OCI-LY1 (cell line): ENCODE data around the gene TCAIM.

ENCODE experiments used
- EZH2 ChIP-seq: fragments of 200-600 bp; sonication (generic), shearing (Covaris generic); IDR thresholded peaks from 2 replicates; pipeline ENCODE4 v1.8.0; 2017; ENCODE audit warnings: borderline replicate concordance, mixed run types, mild to moderate bottlenecking, antibody characterized with exemption, low read length, moderate library complexity, mixed read lengths
- TF ChIP-seq, protein P1 (sequence below): fragments of 200-600 bp; sonication (generic), shearing (Covaris generic); IDR thresholded peaks from 2 replicates; pipeline ENCODE4 v1.5.1; 2017; ENCODE audit warnings: mild to moderate bottlenecking, antibody characterized with exemption, low read length, moderate library complexity, mixed read lengths

DNA sequence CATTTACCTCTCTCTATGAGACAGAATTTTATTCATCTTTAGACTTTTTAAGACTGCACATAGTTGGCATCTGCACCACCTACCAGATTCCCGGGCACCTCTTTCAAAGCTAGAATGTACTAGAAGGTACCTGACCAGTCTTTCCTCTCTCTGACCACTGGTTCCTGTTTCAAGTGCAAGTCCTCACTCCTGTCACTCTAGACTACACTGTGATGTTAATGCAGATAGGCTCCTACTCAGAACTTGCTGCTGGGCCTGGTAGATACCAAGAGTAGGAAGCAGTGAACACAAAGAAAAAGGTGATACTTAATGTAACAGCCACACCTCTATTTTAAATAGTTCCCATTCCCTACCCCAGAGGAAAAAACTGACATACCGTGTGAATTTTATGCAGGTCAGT lies 8.1 kb upstream of the TCAIM start:
- TF ChIP-seq, protein P1, sequence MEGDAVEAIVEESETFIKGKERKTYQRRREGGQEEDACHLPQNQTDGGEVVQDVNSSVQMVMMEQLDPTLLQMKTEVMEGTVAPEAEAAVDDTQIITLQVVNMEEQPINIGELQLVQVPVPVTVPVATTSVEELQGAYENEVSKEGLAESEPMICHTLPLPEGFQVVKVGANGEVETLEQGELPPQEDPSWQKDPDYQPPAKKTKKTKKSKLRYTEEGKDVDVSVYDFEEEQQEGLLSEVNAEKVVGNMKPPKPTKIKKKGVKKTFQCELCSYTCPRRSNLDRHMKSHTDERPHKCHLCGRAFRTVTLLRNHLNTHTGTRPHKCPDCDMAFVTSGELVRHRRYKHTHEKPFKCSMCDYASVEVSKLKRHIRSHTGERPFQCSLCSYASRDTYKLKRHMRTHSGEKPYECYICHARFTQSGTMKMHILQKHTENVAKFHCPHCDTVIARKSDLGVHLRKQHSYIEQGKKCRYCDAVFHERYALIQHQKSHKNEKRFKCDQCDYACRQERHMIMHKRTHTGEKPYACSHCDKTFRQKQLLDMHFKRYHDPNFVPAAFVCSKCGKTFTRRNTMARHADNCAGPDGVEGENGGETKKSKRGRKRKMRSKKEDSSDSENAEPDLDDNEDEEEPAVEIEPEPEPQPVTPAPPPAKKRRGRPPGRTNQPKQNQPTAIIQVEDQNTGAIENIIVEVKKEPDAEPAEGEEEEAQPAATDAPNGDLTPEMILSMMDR, result no peak
- TF ChIP-seq EZH2, result no peak
